A549 (cell line): Measurements from ENCODE around the gene SIM2. TPM values are rescaled to one million over a fixed set of nuclear protein-coding genes. Genes with fewer than 3 reads are reported as not detected.

Source experiments
- ATAC-seq, 2 experiments: fragments of 200-7000 bp in 1 of 2; fragments of >200 bp in 1 of 2; cut with Nextera tagmentation in 1 of 2; cut with Tn5 transposase in 1 of 2; 3 replicates each; pipeline versions ENCODE4 v1.8.0 to v1.9.1; 2018 to 2020; ENCODE audit warnings: mild to moderate bottlenecking in 1 of 2, moderate library complexity in 1 of 2
- CTCF ChIA-PET: fragments of 300-600 bp; sonication (Branson Sonifier 250); formaldehyde crosslinking; extraction: SDS; loops from one replicate; lab custom pipeline; 2021; ENCODE audit warnings: antibody characterized with exemption, inconsistent platforms; lab: Yijun Ruan, JAX
- POLR2A ChIA-PET: fragments of 350-600 bp; formaldehyde crosslinking; extraction: SDS; loops from one replicate; lab custom pipeline; 2021; ENCODE audit warnings: antibody characterized with exemption, inconsistent platforms; lab: Yijun Ruan, JAX
- DNase-seq, 2 experiments: peaks; one replicate each; pipeline versions ENCODE4 v3.0.0 to v3.0.0-alpha.2; 2011 to 2016; ENCODE audit warnings: low read depth in 1 of 2, low spot score in 1 of 2
- FAIRE-seq: peaks from 2 replicates; lab custom pipeline; 2011; peaks lifted over from hg19 to GRCh38; lab: Jason Lieb, UNC
- H3K27ac ChIP-seq, 2 experiments: fragments of >200 bp; sonication (Bioruptor Twin); formaldehyde crosslinking; 3 replicates each; pipeline ENCODE4 v1.5.1; 2016 to 2017
- H3K4me1 ChIP-seq: fragments of >200 bp; sonication (Bioruptor Twin); formaldehyde crosslinking; 3 replicates; pipeline ENCODE4 v1.6.1; 2016
- H3K4me2 ChIP-seq: fragments of >200 bp; sonication (Bioruptor Twin); formaldehyde crosslinking; 3 replicates; pipeline ENCODE4 v1.6.1; 2016
- H3K4me3 ChIP-seq: fragments of >200 bp; sonication (Bioruptor Twin); formaldehyde crosslinking; 3 replicates; pipeline ENCODE4 v1.5.1; 2016
- H3K9me3 ChIP-seq: fragments of >200 bp; sonication (Bioruptor Twin); formaldehyde crosslinking; 3 replicates; pipeline ENCODE4 v1.6.1; 2016
- BHLHE40 ChIP-seq: IDR thresholded peaks from 2 replicates; pipeline ENCODE4 v1.6.1; 2012; ENCODE audit warnings: low read depth, low read length, inconsistent platforms
- CBX2 ChIP-seq: fragments of 200-600 bp; sonication (generic); IDR thresholded peaks from 2 replicates; pipeline ENCODE4 v1.6.1; 2016; ENCODE audit warnings: low read depth, mild to moderate bottlenecking, borderline replicate concordance
- CEBPB ChIP-seq, 2 experiments: fragments of >200 bp in 1 of 2; sonication (Bioruptor Twin) in 1 of 2; formaldehyde crosslinking in 1 of 2; IDR thresholded peaks; 2 replicates each; pipeline ENCODE4 v1.6.1; 2012 to 2016
- CHD2 ChIP-seq: fragments of 150-350 bp; IDR thresholded peaks from 2 replicates; pipeline ENCODE4 v1.6.1; 2014; ENCODE audit warnings: low read length; ENCODE audit not compliant: partially characterized antibody
- CHD4 ChIP-seq: fragments of 200-600 bp; sonication (generic); IDR thresholded peaks from 2 replicates; pipeline ENCODE4 v1.6.1; 2016; ENCODE audit warnings: antibody characterized with exemption, mild to moderate bottlenecking, borderline replicate concordance
- EHF ChIP-seq: fragments of 250-450 bp; sonication (Bioruptor Pico); IDR thresholded peaks from 2 replicates; pipeline ENCODE4 v1.5.0; 2020; ENCODE audit warnings: mild to moderate bottlenecking
- ELK1 ChIP-seq: fragments of 150-350 bp; IDR thresholded peaks from 2 replicates; pipeline ENCODE4 v1.6.1; 2014; ENCODE audit warnings: low read depth, mild to moderate bottlenecking, low read length
- FOSB ChIP-seq: fragments of 250-450 bp; sonication (Bioruptor Pico); IDR thresholded peaks from 2 replicates; pipeline ENCODE4 v1.5.0; 2020; ENCODE audit warnings: mild to moderate bottlenecking, moderate library complexity
- FOSL2 ChIP-seq, 2 experiments: fragments of 450-650 bp in 1 of 2; fragments of >200 bp in 1 of 2; sonication (Bioruptor Twin) in 1 of 2; formaldehyde crosslinking; IDR thresholded peaks; 2 replicates each; pipeline versions ENCODE4 v1.5.0 to v1.6.1; 2016 to 2020; ENCODE audit warnings: mild to moderate bottlenecking in 1 of 2, moderate library complexity in 1 of 2
- FOXS1 ChIP-seq: fragments of 250-450 bp; sonication (Bioruptor Pico); IDR thresholded peaks from 2 replicates; pipeline ENCODE4 v1.5.0; 2020; ENCODE audit warnings: mild to moderate bottlenecking, moderate library complexity
- GATA3 ChIP-seq: IDR thresholded peaks from 2 replicates; pipeline ENCODE4 v1.6.1; 2012; ENCODE audit warnings: borderline replicate concordance
- HOXA7 ChIP-seq: fragments of 250-450 bp; sonication (Bioruptor Pico); IDR thresholded peaks from 2 replicates; pipeline ENCODE4 v1.5.0; 2020; ENCODE audit warnings: mild to moderate bottlenecking, moderate library complexity
- JUNB ChIP-seq: fragments of >200 bp; sonication (Bioruptor Twin); formaldehyde crosslinking; IDR thresholded peaks from 2 replicates; pipeline ENCODE4 v1.6.1; 2016
- MAFK ChIP-seq: fragments of 450-650 bp; IDR thresholded peaks from 2 replicates; pipeline ENCODE4 v1.6.1; 2014; ENCODE audit not compliant: partially characterized antibody
- MYC ChIP-seq: IDR thresholded peaks from 2 replicates; pipeline ENCODE4 v1.6.1; 2012; ENCODE audit warnings: mild to moderate bottlenecking, inconsistent platforms, low read length, improper control_type of control experiment, borderline replicate concordance
- NFE2L2 ChIP-seq: fragments of 150-350 bp; conservative IDR thresholded peaks from 2 replicates; pipeline ENCODE4 v1.6.1; 2014; ENCODE audit warnings: low read length
- NPAS2 ChIP-seq: fragments of 250-450 bp; sonication (Bioruptor Pico); IDR thresholded peaks from 2 replicates; pipeline ENCODE4 v1.8.0; 2022; ENCODE audit warnings: mild to moderate bottlenecking, moderate library complexity, borderline replicate concordance
- NR3C1 ChIP-seq: fragments of >200 bp; sonication (Bioruptor Twin); formaldehyde crosslinking; IDR thresholded peaks from 3 replicates; pipeline ENCODE4 v1.6.1; 2017
- POLR2A ChIP-seq: IDR thresholded peaks from 2 replicates; pipeline ENCODE4 v1.6.1; 2012; ENCODE audit warnings: mild to moderate bottlenecking, low read length
- RFX5 ChIP-seq: fragments of 450-650 bp; IDR thresholded peaks from 2 replicates; pipeline ENCODE4 v1.7.1; 2014; ENCODE audit warnings: antibody characterized with exemption, mild to moderate bottlenecking, moderate library complexity
- SREBF2 ChIP-seq: fragments of 450-650 bp; IDR thresholded peaks from 2 replicates; pipeline ENCODE4 v1.6.1; 2014; ENCODE audit warnings: mild to moderate bottlenecking, moderate library complexity
- TP53 ChIP-seq: fragments of 250-450 bp; sonication (Bioruptor Pico); IDR thresholded peaks from 2 replicates; pipeline ENCODE4 v1.5.0; 2021; ENCODE audit warnings: mild to moderate bottlenecking, moderate library complexity
- USF2 ChIP-seq: fragments of 450-650 bp; IDR thresholded peaks from 2 replicates; pipeline ENCODE4 v1.6.1; 2014; ENCODE audit warnings: antibody characterized with exemption
- ZFP36 ChIP-seq: fragments of 450-650 bp; IDR thresholded peaks from 2 replicates; pipeline ENCODE4 v1.6.1; 2014; ENCODE audit warnings: borderline replicate concordance; ENCODE audit not compliant: partially characterized antibody
- ZSCAN20 ChIP-seq: fragments of 250-450 bp; sonication (Bioruptor Pico); IDR thresholded peaks from 2 replicates; pipeline ENCODE4 v1.8.0; 2022; ENCODE audit warnings: mild to moderate bottlenecking, moderate library complexity
- WGBS: methylation state at CpG from one replicate; pipeline ENCODE4 v1.1.6; 2017; ENCODE audit errors: missing lambda C conversion rate; 5-methylcytosine and 5-hydroxymethylcytosine counted together
- polyA plus RNA-seq, 4 experiments: library from polyadenylated mRNA; depleted of rRNA in 3 of 4; stranded (reverse); fragments of >200 nt; fragmentation: RNase III in 1 of 4; extraction: RNeasy Plus Mini Kit Qiagen cat#74134 plus additional on column Dnase treatment in 1 of 4; gene quantifications; 2 replicates in 3 of 4; 3 replicates in 1 of 4; pipeline ENCODE4 v1.2.3, GENCODE V29; 2011 to 2017
- TF ChIP-seq, protein P1 (sequence below): IDR thresholded peaks from 2 replicates; pipeline ENCODE4 v1.6.1; 2012; ENCODE audit warnings: low read depth, borderline replicate concordance
- TF ChIP-seq, protein P2 (sequence below): fragments of >200 bp; sonication (Bioruptor Twin); formaldehyde crosslinking; IDR thresholded peaks from 3 replicates; pipeline ENCODE4 v1.6.1; 2016
- TF ChIP-seq, protein P3 (sequence below): fragments of 250-450 bp; sonication (Bioruptor Pico); IDR thresholded peaks from 2 replicates; pipeline ENCODE4 v1.5.0; 2021; ENCODE audit warnings: mild to moderate bottlenecking, moderate library complexity, borderline replicate concordance

The SIM2 gene
- polyA plus RNA-seq, 2 of the 4 experiments (the other 2 are of a cell fraction) = 12.6 to 13.4 TPM

DNA sequence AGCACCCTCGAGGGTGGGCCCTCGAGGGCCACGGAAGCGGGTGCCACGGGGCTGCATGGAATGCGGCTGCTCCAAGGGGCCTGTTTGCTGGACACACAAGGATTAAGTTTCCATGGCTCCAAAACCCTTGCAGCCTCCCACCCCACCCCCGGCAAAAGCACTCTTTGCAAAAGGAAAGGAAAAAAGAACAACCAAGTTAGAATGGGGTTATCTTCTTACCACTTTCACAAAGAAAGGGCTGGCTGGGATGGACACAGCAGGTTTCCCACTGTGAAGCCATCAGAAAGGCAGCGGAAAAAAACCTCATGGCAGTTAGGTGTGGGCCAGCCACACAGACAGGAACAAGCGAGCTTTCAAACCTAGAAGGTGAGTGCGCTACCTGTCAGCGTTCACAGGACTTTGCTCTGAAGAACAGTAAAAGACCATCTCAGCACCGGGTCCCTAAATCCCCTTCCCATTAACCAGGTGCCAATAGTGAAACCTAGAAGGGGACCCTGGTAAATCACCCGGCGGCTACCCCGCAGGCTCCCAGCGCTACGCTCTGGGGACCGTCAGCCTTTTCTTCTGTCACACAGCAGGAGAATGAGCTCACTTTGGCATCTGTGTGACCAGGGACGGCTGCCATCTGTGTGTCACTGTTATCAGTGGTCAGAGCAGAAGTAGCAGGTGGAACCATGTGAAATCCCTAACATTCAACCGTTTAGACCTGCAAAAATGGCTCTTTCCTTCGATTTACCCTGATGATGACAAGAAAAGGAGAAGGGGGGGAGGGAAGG is 93.0 kb downstream of the SIM2 start:
- CTCF ChIA-PET = interaction anchor here (0.7 to 1.0 kb wide), 2 partner anchors 9 to 30 kb away, joined by 3 read pairs; no protein-coding TSS in a partner anchor
- DNase-seq = no peak
- peak overlapping the region in 1 of 2 experiments; percentile 41; a peak in 2 of 6 replicates for H3K27ac ChIP-seq
- TF ChIP-seq NR3C1 (no peak), CEBPB (IDR thresholded peaks at IDR 0.05) (no peak), FOXS1 (CRISPR knock-in tag) (no peak), TP53 (CRISPR knock-in tag) (no peak), ZFP36 (no peak), FOSB (CRISPR knock-in tag) (no peak), POLR2A (no peak), BHLHE40 (no peak), JUNB (no peak), NPAS2 (CRISPR knock-in tag) (no peak), CBX2 (no peak), CHD4 (no peak), MYC (no peak)
- TF ChIP-seq, protein P1, sequence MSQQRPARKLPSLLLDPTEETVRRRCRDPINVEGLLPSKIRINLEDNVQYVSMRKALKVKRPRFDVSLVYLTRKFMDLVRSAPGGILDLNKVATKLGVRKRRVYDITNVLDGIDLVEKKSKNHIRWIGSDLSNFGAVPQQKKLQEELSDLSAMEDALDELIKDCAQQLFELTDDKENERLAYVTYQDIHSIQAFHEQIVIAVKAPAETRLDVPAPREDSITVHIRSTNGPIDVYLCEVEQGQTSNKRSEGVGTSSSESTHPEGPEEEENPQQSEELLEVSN = no peak
- TF ChIP-seq, protein P2, sequence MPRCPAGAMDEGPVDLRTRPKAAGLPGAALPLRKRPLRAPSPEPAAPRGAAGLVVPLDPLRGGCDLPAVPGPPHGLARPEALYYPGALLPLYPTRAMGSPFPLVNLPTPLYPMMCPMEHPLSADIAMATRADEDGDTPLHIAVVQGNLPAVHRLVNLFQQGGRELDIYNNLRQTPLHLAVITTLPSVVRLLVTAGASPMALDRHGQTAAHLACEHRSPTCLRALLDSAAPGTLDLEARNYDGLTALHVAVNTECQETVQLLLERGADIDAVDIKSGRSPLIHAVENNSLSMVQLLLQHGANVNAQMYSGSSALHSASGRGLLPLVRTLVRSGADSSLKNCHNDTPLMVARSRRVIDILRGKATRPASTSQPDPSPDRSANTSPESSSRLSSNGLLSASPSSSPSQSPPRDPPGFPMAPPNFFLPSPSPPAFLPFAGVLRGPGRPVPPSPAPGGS = no peak
- TF ChIP-seq, all 56 proteins: peak for 0
- H3K4me2 ChIP-seq = no peak overlapping the region
- WGBS = 79% methylated on average over 21 of the region's 21 CpGs
- no peak for ATAC-seq
- peaks cover 25% of the 10 kb centered on the region for H3K4me1 ChIP-seq
- no peak overlapping the region for H3K4me3 ChIP-seq
- no peak for FAIRE-seq
- POLR2A ChIA-PET = no interaction called here
- peaks cover 14% of the 10 kb centered on the region for H3K9me3 ChIP-seq

GRCh38 chr21:36792505-36792967 is 93.6 kb downstream of the SIM2 start:
- ChIA-PET POLR2A (no interaction called here), CTCF (interaction anchor here (0.7 to 1.0 kb wide), 2 partner anchors 10 to 31 kb away, joined by 3 read pairs; no protein-coding TSS in a partner anchor)
- Histone ChIP-seq H3K4me3 (no peak overlapping the region), H3K4me1 (peaks cover 24% of the 10 kb centered on the region), H3K27ac (peak overlapping the region in 1 of 2 experiments; percentile 41; a peak in 2 of 6 replicates), H3K4me2 (no peak overlapping the region), H3K9me3 (peaks cover 14% of the 10 kb centered on the region)
- 61% methylated on average over 5 of the region's 6 CpGs for WGBS
- ATAC-seq (peak in 1 of 2 experiments; percentile 72; a peak in 3 of 6 replicates), FAIRE-seq (no peak), DNase-seq (peak in 1 of 2 experiments; percentile 16)
- TF ChIP-seq NFE2L2 (no peak), MAFK (no peak), GATA3 (no peak), USF2 (peak; percentile 32; the same call in 1 of the 2 replicates)

DNA sequence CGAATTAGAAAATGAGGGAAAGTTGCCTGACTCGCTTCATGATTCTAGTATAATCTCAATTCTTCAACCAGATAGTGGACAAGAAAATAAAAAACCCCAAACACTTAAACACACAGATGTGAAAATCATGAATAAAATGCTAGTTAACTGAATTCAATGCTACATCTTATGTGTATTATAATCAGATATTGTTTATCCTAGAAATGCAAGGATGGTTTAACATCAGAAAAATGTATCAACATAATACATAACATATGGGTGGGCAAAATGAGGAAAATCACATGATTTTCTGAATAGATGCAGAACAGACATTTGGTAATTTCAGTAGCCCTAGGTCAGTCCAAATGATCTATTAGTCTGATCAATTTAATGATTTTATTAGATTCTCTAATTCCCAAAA is 97.2 kb downstream of the SIM2 start:
- H3K4me3 ChIP-seq = no peak overlapping the region
- ATAC-seq (no peak), FAIRE-seq (no peak), DNase-seq (no peak)
- H3K4me2 ChIP-seq = no peak overlapping the region
- WGBS = 82% methylated on average over 2 of the region's 2 CpGs
- H3K9me3 ChIP-seq = peaks cover 22% of the 10 kb centered on the region
- H3K27ac ChIP-seq = no peak overlapping the region
- H3K4me1 ChIP-seq = peaks cover 10% of the 10 kb centered on the region; the same call in 2 of the 3 replicates
- no peak for TF ChIP-seq ZSCAN20 (CRISPR knock-in tag)
- no peak for TF ChIP-seq CHD2
- no peak for TF ChIP-seq CEBPB (IDR thresholded peaks at IDR 0.05)
- no peak for TF ChIP-seq RFX5
- no peak for TF ChIP-seq FOSL2 (IDR thresholded peaks at IDR 0.05)
- TF ChIP-seq FOSL2 (CRISPR knock-in tag; IDR thresholded peaks at IDR 0.05) = no peak
- no peak for TF ChIP-seq HOXA7 (CRISPR knock-in tag)
- no peak for TF ChIP-seq ELK1
- TF ChIP-seq GATA3 = no peak
- TF ChIP-seq SREBF2 = no peak
- no peak for TF ChIP-seq BHLHE40
- TF ChIP-seq JUNB = no peak
- no peak for TF ChIP-seq EHF (CRISPR knock-in tag)
- TF ChIP-seq, protein P3, sequence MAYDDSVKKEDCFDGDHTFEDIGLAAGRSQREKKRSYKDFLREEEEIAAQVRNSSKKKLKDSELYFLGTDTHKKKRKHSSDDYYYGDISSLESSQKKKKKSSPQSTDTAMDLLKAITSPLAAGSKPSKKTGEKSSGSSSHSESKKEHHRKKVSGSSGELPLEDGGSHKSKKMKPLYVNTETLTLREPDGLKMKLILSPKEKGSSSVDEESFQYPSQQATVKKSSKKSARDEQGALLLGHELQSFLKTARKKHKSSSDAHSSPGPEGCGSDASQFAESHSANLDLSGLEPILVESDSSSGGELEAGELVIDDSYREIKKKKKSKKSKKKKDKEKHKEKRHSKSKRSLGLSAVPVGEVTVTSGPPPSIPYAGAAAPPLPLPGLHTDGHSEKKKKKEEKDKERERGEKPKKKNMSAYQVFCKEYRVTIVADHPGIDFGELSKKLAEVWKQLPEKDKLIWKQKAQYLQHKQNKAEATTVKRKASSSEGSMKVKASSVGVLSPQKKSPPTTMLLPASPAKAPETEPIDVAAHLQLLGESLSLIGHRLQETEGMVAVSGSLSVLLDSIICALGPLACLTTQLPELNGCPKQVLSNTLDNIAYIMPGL = no peak
- TF ChIP-seq, all 56 proteins: peak for 0
- ChIA-PET CTCF (interaction anchor here (0.7 kb wide), 1 partner anchor 7 kb away, joined by 4 read pairs; no protein-coding TSS in a partner anchor), POLR2A (no interaction called here)
